ENCODE measurements around the gene PMF1. TPM values are rescaled to one million over a fixed set of nuclear protein-coding genes. Genes with fewer than 3 reads are reported as not detected.

Gene PMF1
- total RNA-seq, 1 donor from 2014 or later, result 83.3 TPM

- Mint-ChIP-seq H3K9me3 (no peaks in the 10 kb centered on the region), H3K27ac (ENCODE audit: unreplicated experiment) (no peak overlapping the region), H3K36me3 (ENCODE audit: low read depth) (peaks cover 7% of the 10 kb centered on the region)
These were observed 14.0 kb downstream of the PMF1 start for GRCh38 chr1:156226782-156227181.

GRCh38 chr1:156228501-156228900 lies 15.7 kb downstream of the PMF1 start:
- Mint-ChIP-seq H3K9me3 (no peaks in the 10 kb centered on the region), H3K27me3 (ENCODE audit: low read depth) (no peaks in the 10 kb centered on the region), H3K27ac (ENCODE audit: unreplicated experiment) (no peak overlapping the region), H3K36me3 (ENCODE audit: low read depth) (peaks cover 6% of the 10 kb centered on the region), H3K4me3 (no peak overlapping the region), H3K4me1 (peaks cover 6% of the 10 kb centered on the region)
- TF ChIP-seq CTCF (conservative IDR thresholded peaks at IDR 0.05), result no peak
- DNase-seq (ENCODE audit: low read depth, low spot score), result no peak

More at GRCh38 chr1:156226782-156227181, 14.0 kb downstream of the PMF1 start:
- Mint-ChIP-seq H3K27me3 (ENCODE audit: low read depth) (no peaks in the 10 kb centered on the region), H3K4me3 (no peak overlapping the region), H3K4me1 (peaks cover 6% of the 10 kb centered on the region)
- TF ChIP-seq CTCF (conservative IDR thresholded peaks at IDR 0.05), result no peak
- no peak for DNase-seq (ENCODE audit: low read depth, low spot score)

GRCh38 chr1:156229809-156230472 lies 17.1 kb downstream of the PMF1 start:
- no peak for TF ChIP-seq CTCF (conservative IDR thresholded peaks at IDR 0.05)
- Mint-ChIP-seq H3K27me3 (ENCODE audit: low read depth) (no peaks in the 10 kb centered on the region), H3K4me3 (no peak overlapping the region), H3K36me3 (ENCODE audit: low read depth) (peaks cover 5% of the 10 kb centered on the region), H3K27ac (ENCODE audit: unreplicated experiment) (no peak overlapping the region), H3K9me3 (no peaks in the 10 kb centered on the region), H3K4me1 (peaks cover 6% of the 10 kb centered on the region)
- DNase-seq (ENCODE audit: low read depth, low spot score), result no peak

GRCh38 chr1:156230473-156230837 lies 17.6 kb downstream of the PMF1 start:
- H3K4me1 Mint-ChIP-seq, result peaks cover 2% of the 10 kb centered on the region
- DNase-seq (ENCODE audit: low read depth, low spot score), result no peak
- H3K27me3 Mint-ChIP-seq (ENCODE audit: low read depth), result no peaks in the 10 kb centered on the region
- H3K4me3 Mint-ChIP-seq, result no peak overlapping the region
- no peak for TF ChIP-seq CTCF (conservative IDR thresholded peaks at IDR 0.05)
- peaks cover 3% of the 10 kb centered on the region for H3K36me3 Mint-ChIP-seq (ENCODE audit: low read depth)
- no peaks in the 10 kb centered on the region for H3K9me3 Mint-ChIP-seq
- H3K27ac Mint-ChIP-seq (ENCODE audit: unreplicated experiment), result no peak overlapping the region

- Mint-ChIP-seq H3K27me3 (ENCODE audit: low read depth) (no peaks in the 10 kb centered on the region), H3K4me1 (no peaks in the 10 kb centered on the region), H3K27ac (ENCODE audit: unreplicated experiment) (peak overlapping the region; percentile 40)
These were observed 19.5 kb downstream of the PMF1 start for GRCh38 chr1:156232201-156232894.

More at GRCh38 chr1:156232201-156232894, 19.5 kb downstream of the PMF1 start:
- no peak for DNase-seq (ENCODE audit: low read depth, low spot score)
- peaks cover 10% of the 10 kb centered on the region for H3K36me3 Mint-ChIP-seq (ENCODE audit: low read depth)
- no peak for TF ChIP-seq CTCF (conservative IDR thresholded peaks at IDR 0.05)
- H3K4me3 Mint-ChIP-seq, result no peak overlapping the region
- H3K9me3 Mint-ChIP-seq, result no peaks in the 10 kb centered on the region

Measured in neural crest cell (in vitro differentiated cells).